OCI-LY1 (cell line): ENCODE results near the gene ZC3H18.

Experiments
- H2AFZ ChIP-seq: fragments of 200-600 bp; sonication (generic), shearing (Covaris generic); 2 replicates; pipeline ENCODE4 v1.6.0; 2014; ENCODE audit warnings: antibody characterized with exemption, mild to moderate bottlenecking, low read length
- H3F3A ChIP-seq: fragments of 200-600 bp; sonication (generic), shearing (Covaris generic); 2 replicates; pipeline ENCODE4 v1.6.0; 2014; ENCODE audit warnings: mild to moderate bottlenecking, antibody characterized with exemption, low read length, moderate library complexity; ENCODE audit not compliant: insufficient read depth
- H3K27ac ChIP-seq: fragments of 200-600 bp; sonication (generic); 2 replicates; pipeline ENCODE4 v1.5.1; 2014; ENCODE audit warnings: low read length, mixed run types, mild to moderate bottlenecking, low read depth; ENCODE audit not compliant: poor library complexity, severe bottlenecking
- H3K27me3 ChIP-seq: fragments of 200-600 bp; sonication (generic); 2 replicates; pipeline ENCODE4 v1.6.0; 2014; ENCODE audit warnings: antibody characterized with exemption, mild to moderate bottlenecking, low read length, moderate library complexity; ENCODE audit not compliant: insufficient read depth
- H3K36me3 ChIP-seq: fragments of 200-600 bp; sonication (generic); 2 replicates; pipeline ENCODE4 v1.6.1; 2014; ENCODE audit warnings: mild to moderate bottlenecking, antibody characterized with exemption, low read length, moderate library complexity, mixed read lengths; ENCODE audit not compliant: insufficient read depth
- H3K4me1 ChIP-seq: fragments of 200-600 bp; sonication (generic); 2 replicates; pipeline ENCODE4 v1.5.1; 2014; ENCODE audit warnings: mild to moderate bottlenecking, low read length, moderate library complexity; ENCODE audit not compliant: insufficient read depth, severe bottlenecking
- H3K4me2 ChIP-seq: fragments of 200-600 bp; sonication (generic), shearing (Covaris generic); 2 replicates; pipeline ENCODE4 v1.6.1; 2014; ENCODE audit warnings: low read length
- H3K4me3 ChIP-seq: fragments of 200-600 bp; sonication (generic); 2 replicates; pipeline ENCODE4 v1.5.1; 2014; ENCODE audit warnings: low read length, low read depth, mild to moderate bottlenecking, mixed read lengths; ENCODE audit not compliant: poor library complexity, severe bottlenecking
- H3K79me2 ChIP-seq: fragments of 200-600 bp; shearing (Covaris generic); 2 replicates; pipeline ENCODE4 v1.6.1; 2016; ENCODE audit warnings: mixed run types, low read length, mixed read lengths; ENCODE audit not compliant: insufficient read depth
- H3K9ac ChIP-seq: fragments of 200-600 bp; sonication (generic), shearing (Covaris generic); 2 replicates; pipeline ENCODE4 v1.6.1; 2014; ENCODE audit warnings: mild to moderate bottlenecking, low read length, mixed read lengths
- H3K9me2 ChIP-seq: fragments of 200-600 bp; sonication (generic), shearing (Covaris generic); 2 replicates; pipeline ENCODE4 v1.6.1; 2014; ENCODE audit warnings: low read depth, mild to moderate bottlenecking, low read length, mixed read lengths
- H3K9me3 ChIP-seq: fragments of 200-600 bp; shearing (Covaris generic); 2 replicates; pipeline ENCODE4 v1.6.1; 2014; ENCODE audit warnings: low read length, mixed read lengths
- H4K20me1 ChIP-seq: fragments of 200-600 bp; sonication (generic), shearing (Covaris generic); 2 replicates; pipeline ENCODE4 v1.6.0; 2016; ENCODE audit warnings: mild to moderate bottlenecking, low read length; ENCODE audit not compliant: insufficient read depth
- EZH2 ChIP-seq: fragments of 200-600 bp; sonication (generic), shearing (Covaris generic); IDR thresholded peaks from 2 replicates; pipeline ENCODE4 v1.8.0; 2017; ENCODE audit warnings: borderline replicate concordance, mixed run types, mild to moderate bottlenecking, antibody characterized with exemption, low read length, moderate library complexity, mixed read lengths
- TF ChIP-seq, protein P1 (sequence below): fragments of 200-600 bp; sonication (generic), shearing (Covaris generic); IDR thresholded peaks from 2 replicates; pipeline ENCODE4 v1.5.1; 2017; ENCODE audit warnings: mild to moderate bottlenecking, antibody characterized with exemption, low read length, moderate library complexity, mixed read lengths

Gene ZC3H18

DNA sequence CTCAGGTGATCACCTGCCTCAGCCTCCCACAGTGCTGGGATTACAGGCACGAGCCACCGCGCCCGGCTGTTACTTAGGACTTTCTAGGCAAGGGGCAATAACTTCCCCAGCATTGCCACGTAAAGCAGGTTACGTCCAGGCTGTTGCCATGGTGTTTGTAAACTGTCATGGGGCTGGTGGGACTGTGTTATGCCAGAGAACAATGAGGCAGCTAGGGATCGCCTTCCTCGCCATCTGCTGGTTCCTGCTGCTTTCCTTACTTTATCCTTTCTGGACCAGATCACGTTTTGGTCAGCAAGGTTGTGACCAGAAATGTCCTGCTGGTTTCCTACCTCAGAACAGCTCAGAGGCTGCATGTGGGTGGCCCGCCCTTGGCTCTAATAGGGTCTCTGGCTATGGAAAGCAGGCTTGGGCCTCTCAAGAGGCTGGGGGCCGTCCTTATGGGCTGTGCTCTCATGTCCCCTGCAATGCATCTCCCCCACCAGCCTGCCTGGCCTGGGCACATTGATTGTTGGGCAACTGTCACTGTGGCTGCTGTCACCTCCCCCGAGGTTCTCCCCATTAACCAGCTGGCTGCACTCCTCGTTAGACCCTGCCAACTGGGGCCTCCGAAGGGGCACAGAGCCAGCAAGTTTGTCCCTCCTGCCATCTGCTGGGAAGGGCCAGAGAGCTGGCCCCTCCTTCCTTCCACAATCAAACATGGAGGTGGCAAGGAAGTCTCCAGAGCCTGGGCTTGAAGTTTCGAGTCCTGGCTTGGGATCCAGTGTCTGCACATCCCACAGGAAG is 28.2 kb upstream of the ZC3H18 start:
- Histone ChIP-seq H3K27me3 (peaks cover 7% of the 10 kb centered on the region; the same call in 1 of the 2 replicates), H3K4me3 (no peak overlapping the region), H3K9ac (no peak overlapping the region), H3K4me1 (no peaks in the 10 kb centered on the region), H3K79me2 (no peaks in the 10 kb centered on the region), H3K9me3 (peaks cover 7% of the 10 kb centered on the region), H3K9me2 (no peaks in the 10 kb centered on the region), H3F3A (no peaks in the 10 kb centered on the region), H3K36me3 (no peaks in the 10 kb centered on the region; the same call in 1 of the 2 replicates), H3K4me2 (no peak overlapping the region), H4K20me1 (no peaks in the 10 kb centered on the region), H2AFZ (no peak overlapping the region), H3K27ac (no peak overlapping the region)
- TF ChIP-seq, protein P1, sequence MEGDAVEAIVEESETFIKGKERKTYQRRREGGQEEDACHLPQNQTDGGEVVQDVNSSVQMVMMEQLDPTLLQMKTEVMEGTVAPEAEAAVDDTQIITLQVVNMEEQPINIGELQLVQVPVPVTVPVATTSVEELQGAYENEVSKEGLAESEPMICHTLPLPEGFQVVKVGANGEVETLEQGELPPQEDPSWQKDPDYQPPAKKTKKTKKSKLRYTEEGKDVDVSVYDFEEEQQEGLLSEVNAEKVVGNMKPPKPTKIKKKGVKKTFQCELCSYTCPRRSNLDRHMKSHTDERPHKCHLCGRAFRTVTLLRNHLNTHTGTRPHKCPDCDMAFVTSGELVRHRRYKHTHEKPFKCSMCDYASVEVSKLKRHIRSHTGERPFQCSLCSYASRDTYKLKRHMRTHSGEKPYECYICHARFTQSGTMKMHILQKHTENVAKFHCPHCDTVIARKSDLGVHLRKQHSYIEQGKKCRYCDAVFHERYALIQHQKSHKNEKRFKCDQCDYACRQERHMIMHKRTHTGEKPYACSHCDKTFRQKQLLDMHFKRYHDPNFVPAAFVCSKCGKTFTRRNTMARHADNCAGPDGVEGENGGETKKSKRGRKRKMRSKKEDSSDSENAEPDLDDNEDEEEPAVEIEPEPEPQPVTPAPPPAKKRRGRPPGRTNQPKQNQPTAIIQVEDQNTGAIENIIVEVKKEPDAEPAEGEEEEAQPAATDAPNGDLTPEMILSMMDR, result no peak

DNA sequence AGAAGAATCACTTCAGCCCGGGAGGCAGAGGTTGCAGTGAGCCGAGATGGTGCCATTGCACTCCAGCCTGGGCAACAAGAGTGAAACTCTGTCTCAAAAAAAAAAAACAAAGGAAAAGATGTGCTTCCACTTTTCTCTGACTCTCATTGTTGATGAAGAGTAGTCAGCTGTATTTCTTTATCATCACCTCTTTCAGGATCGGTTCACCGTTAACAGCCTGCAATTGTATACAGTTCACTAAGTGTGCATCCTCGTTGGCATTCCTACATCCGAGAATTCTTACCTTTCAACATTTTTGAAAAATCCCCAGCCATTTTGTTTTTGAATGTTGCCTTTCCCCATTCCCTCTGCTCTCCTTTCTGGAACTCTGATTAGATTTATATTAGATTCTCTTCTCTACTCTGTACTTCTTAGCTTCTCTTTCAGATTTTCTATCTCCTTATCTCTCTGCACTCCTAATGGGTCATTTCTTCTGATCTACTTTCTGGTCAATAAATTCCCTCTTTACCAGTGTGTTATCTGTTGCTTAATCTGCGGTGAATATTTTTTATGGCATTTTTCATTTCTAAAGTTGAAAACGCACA is 26.9 kb upstream of the ZC3H18 start:
- H4K20me1 ChIP-seq, result no peaks in the 10 kb centered on the region
- no peaks in the 10 kb centered on the region; the same call in 1 of the 2 replicates for H3K36me3 ChIP-seq
- no peak overlapping the region for H3K4me3 ChIP-seq
- peaks cover 7% of the 10 kb centered on the region; the same call in 1 of the 2 replicates for H3K27me3 ChIP-seq
- no peaks in the 10 kb centered on the region for H3F3A ChIP-seq
- H3K9me3 ChIP-seq, result peaks cover 7% of the 10 kb centered on the region
- H2AFZ ChIP-seq, result no peak overlapping the region
- H3K79me2 ChIP-seq, result no peaks in the 10 kb centered on the region
- no peaks in the 10 kb centered on the region for H3K9me2 ChIP-seq
- no peak overlapping the region for H3K9ac ChIP-seq
- no peak overlapping the region for H3K27ac ChIP-seq
- no peak for TF ChIP-seq EZH2
- TF ChIP-seq, protein P1, result no peak
- no peaks in the 10 kb centered on the region for H3K4me1 ChIP-seq
- no peak overlapping the region for H3K4me2 ChIP-seq

DNA sequence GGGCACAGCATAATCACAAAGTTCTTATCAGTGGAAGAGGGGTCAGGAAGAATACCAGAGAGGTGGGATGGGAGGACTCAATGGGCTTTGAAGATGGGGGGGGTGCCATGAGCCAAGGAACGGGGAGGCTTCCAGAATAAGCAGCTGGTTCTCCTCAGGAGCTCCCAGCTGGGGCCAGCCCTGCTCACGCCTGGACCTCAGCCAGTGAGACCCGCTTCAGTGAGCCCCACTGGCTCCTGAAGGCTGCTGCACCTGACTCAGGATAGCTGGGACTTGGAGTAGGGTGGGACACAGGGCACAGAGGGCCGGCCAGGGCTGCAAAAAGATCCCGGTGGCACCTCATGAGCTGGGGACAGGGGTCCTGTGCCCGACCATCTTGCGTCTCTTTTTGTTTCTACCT is 24.4 kb upstream of the ZC3H18 start:
- peaks cover 7% of the 10 kb centered on the region for H3K9me3 ChIP-seq
- TF ChIP-seq, protein P1, result no peak
- TF ChIP-seq EZH2, result no peak
- H4K20me1 ChIP-seq, result no peaks in the 10 kb centered on the region
- H3K27ac ChIP-seq, result no peak overlapping the region
- no peak overlapping the region for H2AFZ ChIP-seq
- no peak overlapping the region for H3K9ac ChIP-seq
- H3K4me1 ChIP-seq, result no peaks in the 10 kb centered on the region
- no peak overlapping the region for H3K4me2 ChIP-seq
- no peaks in the 10 kb centered on the region for H3F3A ChIP-seq
- no peak overlapping the region for H3K4me3 ChIP-seq
- H3K36me3 ChIP-seq, result no peaks in the 10 kb centered on the region; the same call in 1 of the 2 replicates
- H3K9me2 ChIP-seq, result no peaks in the 10 kb centered on the region
- no peaks in the 10 kb centered on the region for H3K79me2 ChIP-seq
- H3K27me3 ChIP-seq, result peaks cover 8% of the 10 kb centered on the region
